Forelimb muscle (tissue), 1 donor: ENCODE data around the gene CLDN22. TPM values are rescaled to one million over a fixed set of nuclear protein-coding genes. Genes with fewer than 3 reads are reported as not detected.
"Not testable (repeated sequence)": the region's sequence is repeated elsewhere in the genome, so short reads cannot be mapped to it uniquely, and the experiment has no call there.

ENCODE experiments used
- DNase-seq: peaks from one replicate; pipeline ENCODE4 v3.0.0-alpha.2; 2013; ENCODE audit warnings: low read depth
- polyA plus RNA-seq: library from polyadenylated mRNA; unstranded; fragments of 120-200 nt; gene quantifications from one replicate; pipeline ENCODE4 v1.2.1, GENCODE V29; 2013; ENCODE audit not compliant: insufficient read length

CLDN22 gene
- polyA plus RNA-seq, 1 donor: not detected

DNA sequence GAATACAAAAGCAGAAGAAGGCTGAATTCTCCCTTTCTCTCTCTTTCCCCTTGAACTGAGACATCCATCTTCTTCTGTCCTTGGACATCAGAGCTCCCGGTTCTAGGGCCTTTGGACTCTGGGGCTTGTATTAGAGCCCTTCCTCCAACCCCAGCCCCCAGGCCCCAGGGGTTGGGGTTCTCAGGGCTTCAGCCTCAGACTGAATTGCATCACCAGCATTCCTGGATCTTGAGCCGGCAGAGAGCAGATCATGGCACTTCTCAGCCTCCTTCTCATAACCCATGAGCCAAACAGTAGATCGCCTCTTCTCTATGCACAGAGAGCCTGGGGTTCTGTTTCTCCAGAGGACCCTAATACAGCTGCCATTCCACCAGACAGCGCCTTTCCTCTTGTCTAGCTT lies 27.5 kb upstream of the CLDN22 start:
- no peak for DNase-seq

DNA sequence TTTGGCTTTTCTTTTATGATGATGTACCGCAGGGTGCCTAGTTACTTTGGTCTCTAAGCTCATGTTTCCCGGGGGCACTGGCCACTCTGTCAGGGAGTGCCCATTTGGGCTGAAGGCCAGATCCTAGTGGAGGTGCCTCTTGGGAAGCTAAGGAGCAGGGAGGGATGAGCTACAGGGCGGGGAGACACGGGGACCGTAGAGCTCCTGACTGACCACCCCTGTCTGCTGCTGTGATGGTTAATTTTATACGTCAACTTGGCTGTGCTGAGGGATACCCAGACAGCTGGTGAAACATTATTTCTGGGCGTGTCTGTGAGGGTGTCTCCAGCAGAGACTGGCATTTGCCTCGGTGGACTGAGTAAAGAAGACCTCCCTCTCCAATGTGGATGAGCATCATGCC lies 27.1 kb upstream of the CLDN22 start:
- DNase-seq: no peak

DNA sequence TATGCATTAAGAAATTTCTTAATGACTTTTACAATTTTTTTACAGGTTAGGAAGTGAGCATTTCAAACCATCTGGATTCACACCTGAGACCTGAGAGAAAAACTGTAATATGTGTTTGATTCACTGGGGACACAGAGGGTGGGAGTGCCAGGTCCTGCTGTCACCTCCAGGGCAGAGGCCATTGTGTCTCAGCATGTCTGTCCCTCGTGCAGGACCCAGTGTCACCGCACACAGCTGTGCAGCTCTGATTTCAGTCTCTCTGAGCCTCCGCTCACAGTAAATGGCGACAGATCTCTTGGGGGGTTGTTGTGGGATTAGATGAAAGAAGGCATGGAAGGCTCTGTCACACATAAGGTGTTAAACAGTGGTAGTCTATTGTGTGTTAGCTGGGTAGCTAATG lies 25.2 kb upstream of the CLDN22 start:
- DNase-seq: no peak

DNA sequence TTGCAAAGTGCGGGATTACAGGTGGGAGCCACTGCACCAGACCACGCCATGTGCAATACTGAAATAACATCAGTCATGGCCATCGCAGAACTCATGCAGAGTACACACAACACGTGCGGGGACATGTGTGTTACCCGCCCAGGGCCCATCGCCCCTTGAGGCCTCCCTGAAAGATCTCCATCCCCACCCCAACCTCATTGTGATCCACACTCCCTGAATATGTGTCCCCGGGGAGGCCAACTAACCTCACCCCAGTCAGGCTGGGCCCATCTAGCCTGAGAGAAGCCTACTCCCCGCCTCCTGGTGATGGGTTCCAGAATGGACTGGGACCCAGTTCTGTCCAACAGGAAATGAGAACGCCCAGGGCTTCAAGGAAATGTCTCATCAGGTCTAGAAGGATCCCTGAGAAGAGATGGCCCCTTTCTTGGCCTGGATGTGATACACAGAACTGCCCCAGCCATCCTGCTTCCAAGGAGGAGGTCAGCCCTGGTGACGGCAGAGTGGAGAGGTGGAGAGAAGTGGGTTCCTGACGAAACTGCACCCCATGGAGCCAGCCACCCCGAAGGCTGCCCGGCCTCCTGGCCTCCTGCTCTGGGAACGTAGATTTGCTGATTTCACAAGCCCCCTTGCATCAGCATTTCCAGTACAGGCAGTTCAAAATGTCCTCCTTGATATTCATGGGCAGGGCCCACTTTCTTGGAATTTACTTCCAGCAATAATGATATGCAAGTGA lies 24.6 kb upstream of the CLDN22 start:
- no peak for DNase-seq

DNA sequence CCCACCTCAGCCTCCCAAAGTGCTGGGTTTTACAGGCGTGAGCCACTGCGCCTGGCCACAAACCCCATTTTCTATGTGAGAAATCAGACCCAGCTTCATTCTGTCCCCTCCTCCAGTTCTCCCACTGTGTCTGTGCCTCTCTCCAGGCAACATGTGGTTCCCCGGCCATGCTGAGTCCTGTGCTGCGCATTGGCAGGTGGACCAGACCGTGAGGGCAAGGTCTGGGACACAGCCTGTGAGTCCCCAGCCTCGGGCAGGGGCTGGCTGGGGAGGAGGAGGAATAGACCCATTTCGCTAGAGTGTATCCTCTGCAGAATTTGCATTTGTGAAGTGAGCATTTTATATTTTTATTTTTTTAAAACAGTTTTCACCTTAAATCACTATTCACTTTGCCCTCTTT lies 23.7 kb upstream of the CLDN22 start:
- DNase-seq: no peak

DNA sequence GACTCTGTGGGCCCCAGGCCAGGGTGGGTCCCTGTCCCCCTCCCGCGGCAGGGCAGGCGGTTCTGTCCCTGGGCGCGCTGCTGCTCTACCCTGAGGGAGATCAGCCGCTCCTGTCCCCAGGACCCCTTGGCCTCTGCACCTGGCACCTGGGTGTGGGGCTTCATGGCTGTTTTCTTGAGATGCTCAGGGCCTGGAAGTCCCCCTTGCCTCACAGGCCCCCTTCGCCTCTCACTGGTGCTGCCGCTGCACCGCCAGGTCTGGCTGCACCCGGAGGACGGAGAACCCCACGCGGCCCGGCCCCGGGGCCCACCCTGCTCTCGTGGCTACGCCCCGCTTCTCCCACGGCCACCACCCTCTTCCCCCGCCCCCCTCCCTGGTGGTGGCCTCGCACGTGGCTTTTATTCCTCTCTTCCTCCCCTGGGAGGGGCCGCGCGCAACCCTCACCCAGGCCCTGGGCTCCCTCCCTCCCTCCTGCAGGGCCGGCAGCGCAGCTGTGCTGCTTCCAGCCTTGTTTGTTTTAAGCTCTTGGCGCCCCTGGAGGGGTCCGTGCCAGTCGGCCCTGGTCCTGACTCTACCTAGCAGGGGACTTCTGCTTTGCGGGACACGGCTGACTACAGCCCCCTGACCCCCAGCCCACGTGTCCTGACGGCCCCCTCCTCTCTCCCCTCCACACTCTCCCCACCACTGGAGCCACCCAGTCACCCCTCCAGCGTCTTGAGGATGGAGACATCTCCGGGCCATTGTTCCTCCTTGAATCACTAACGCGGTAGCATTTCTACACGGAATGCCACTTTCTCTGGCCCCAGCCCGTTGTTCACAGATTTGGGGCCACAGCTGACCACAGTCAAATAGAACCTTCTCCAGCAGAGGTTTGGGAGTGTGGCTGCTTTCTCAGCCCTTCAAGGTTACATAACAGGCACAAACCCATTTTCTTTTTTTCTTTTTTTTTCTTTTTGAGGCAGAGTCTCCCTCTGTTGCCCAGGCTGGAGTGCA lies 22.8 kb upstream of the CLDN22 start:
- no peak for DNase-seq

DNA sequence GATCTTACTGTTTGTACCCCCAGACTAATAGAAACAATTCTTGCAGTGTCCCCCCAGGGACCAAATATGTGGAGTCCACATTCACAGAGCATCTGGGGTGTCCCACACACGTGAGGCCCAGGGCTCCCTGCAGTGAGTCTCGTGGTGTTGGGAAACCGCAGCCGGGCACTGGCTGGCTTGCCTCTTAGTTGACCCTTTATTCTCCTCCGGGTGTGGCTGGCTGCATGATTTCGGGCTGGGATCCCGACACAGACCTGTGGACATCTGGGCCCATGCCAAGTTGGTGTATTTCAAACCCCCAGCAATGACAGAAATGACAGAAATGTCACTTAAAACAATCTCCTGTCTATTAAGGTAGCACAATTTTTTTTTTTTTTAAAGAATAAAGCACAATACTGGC lies 17.8 kb upstream of the CLDN22 start:
- no peak for DNase-seq

DNA sequence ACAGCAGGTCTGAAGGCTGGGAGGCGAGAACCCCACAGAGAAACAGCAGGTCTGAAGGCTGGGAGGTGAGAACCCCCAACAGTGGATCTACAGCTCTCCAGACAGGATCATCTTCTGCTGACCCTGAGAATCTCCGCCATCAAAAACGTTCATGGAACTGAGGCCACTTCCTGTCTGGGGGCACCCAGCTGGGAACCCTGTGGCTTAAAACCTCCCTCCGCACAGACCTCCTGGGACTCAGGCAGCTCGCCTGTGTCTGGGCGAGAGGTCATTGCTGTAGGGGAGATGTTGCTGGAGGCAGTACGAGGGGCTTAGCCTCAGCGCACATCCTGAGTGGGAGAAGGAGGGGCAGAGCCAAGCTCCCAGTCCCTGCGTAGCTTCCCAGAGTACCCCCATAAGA lies 17.3 kb upstream of the CLDN22 start:
- no peak for DNase-seq

DNA sequence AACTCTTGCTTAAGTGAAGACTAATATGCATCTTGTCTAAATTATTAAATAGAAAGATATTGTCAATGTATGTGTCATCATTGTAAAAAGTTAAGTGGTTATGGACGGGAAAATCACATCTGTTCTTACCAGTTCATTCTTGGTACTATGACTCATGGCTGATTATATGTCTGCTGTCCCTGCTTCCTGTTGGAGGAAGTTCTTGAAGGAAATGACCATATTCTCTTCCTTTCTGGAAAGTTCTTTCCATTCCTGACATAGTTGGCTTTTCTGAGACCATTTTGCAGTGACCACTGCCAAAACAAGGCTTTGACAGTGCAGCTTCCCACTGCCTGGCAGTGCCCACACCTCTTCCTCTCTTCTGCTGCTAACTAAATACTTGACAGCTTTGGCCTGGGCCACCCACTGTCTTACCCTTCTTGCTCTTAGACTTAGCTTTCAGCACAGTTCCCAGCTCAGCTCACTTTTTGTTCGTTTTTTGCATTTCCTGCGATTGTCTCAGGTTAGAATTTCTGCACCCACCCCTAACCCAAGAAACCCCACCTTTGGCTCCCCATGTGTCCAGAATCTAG lies 15.4 kb upstream of the CLDN22 start:
- no peak for DNase-seq

DNA sequence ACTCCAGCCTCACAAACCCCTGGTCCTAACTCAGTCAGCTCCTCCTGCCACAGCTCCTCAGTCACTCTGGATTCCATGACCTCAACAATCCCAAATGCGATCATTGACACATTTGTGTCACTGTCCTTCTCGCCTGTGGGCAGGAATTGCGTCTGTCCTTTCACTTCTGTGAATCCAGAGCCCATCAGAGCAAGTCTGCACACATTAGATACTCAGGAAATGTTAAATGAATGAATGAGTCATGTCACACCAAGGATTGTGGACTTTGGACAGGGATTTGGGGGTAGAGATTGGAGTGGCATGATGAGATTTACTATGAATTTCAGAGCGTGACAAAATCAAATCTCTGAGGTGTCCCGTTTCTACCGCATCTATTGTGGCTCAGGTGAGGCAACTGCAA lies 13.9 kb upstream of the CLDN22 start:
- DNase-seq: no peak

DNA sequence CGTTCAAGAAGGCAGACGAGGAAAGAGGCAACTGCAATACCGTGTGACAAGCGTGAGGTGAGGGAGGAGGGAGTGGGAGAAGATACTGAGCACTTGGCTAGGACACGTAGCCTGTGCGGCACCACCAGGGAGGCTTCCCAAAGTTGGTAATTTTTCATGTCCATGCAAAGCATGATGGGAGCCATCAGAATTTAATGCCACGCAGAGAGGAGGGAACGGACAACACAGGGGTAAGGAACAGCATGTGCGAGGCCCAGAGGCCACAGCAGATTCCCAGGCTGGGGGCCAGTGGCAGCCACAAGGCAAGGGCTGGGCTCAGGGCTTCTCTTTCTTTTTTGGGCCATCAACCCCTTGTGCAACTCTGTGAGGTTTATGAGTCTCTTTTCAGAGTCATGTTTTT lies 13.1 kb upstream of the CLDN22 start:
- no peak for DNase-seq

DNA sequence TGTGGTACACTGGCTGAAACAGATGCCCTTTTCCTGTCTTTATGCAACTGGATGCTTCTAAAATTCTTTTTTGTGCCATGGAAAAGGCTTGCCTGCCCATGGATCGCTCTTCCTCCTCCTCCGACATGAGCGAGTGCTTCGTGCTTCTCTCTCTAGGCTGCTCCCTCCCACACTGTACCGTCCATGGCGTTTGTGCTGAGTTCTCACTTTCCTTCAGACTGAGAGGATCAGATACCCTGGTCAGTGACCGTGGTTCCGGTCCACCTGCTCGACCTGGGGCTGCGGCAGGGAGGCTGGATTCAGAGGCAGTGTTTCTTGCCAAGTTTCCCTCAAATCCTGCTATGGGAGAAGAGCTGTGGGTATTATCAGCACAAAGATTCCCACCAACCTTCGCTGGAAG lies 12.4 kb upstream of the CLDN22 start:
- no peak for DNase-seq

DNA sequence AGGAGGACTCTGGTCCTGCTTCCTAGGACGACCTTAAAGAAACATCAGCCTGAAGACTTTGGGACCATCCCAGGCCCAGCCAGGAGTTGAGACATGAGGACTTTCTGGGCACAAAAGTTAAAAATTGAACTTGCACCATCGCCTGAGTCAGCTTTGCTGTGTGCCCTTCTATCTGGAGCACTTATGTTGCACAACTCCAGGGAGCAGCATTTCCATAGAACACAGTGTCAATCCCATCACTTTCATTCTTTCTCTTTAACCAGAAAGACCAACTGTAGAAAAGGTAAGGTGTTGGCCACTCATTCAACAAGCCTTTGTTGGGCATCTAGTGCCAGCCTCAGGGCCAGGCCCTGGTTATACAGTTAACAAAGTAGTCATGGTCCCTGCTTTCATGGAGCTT lies 10.8 kb upstream of the CLDN22 start:
- no peak for DNase-seq

DNA sequence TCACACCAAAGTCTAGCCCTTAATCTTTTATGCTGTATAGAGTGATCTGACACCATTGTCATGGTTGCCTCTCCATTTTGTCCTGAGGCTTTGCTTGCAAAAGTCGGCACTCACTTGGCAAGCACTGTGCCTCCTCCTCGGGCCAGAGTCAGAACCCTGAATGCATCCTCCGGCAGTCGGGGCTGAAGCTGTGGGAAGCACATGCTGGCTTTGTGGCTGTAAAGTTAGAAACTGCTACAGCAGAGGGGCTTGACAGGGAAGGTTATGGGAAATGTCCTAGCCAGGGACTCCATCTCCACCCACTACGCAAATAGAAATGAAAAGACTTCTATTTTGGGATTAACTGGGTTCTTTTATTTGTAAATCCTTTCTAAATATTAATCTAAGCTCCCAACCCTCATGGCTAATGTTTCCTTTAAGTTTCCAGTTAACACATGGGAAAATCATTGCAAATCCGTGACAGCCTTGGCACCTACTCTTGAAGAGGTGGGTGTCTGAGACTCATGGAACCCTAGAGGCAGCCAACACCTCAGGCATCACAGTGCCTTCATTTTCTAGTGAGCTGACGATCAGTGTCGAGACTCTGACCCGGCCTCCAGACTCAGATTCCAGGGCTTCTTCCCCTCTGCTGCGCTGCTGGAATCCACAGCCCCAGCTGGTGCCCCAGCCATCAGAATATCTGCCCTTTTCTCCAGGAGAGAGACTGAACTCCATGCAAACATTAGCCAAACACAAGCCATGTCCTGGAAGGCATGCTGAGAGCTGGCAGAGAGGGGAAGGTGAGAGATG lies 10.1 kb upstream of the CLDN22 start:
- DNase-seq: no peak

DNA sequence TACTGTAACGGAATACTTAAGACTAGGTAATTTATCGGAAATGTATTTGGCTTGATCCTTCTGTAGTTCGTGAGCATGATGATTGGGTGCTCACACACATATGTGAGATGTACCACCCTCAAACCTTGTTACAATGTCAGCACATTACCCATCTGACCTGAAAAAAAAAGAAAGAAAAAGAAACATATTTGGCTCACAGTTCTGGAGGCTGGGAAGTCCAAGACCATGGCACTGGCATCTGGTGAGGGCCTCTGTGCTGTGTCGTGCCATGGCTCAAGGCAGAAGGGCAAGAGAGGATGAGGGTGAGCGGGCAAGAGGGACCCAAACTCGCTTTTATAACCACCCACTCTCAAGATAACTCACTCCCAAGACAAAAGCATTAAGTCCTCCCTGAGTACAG lies 9.2 kb upstream of the CLDN22 start:
- DNase-seq: no peak

DNA sequence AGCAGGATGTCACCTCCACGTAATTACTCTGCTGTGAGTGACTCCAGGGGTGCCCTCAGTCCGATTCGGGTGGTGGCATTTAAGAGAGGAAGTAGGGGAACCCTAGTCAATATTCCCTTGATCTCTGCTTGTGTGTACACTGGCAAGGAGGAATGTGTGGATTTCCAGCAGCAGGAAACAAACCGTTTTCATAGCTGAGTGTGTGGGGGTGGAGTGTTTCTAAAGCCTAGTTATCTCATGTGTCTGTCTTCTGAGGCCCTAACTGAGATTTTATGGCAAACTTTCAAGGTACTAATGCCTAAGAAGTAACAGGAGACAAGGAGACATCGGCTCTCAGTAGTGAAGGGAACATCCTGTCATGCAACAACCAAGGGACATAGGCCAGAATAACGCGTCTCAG lies 8.8 kb upstream of the CLDN22 start:
- no peak for DNase-seq

DNA sequence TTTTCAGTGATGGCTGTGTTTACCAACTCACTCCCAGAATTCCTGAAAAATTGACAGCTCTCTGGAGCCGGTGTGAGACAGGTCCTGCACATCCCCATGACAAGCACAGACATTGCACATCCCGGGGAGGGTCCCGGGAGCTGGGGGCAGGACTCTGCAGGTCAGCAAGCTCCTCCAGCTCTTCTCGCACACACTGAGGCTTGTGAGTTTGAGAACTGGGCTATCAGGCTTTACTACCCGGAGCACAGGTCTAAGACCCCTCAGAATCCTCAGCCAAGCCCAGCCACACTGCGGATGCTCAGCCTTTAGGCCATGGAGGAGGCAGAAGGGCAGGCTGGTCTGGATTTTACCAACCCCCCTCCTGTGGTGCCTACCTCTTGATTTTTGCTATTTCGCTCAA lies 7.8 kb upstream of the CLDN22 start:
- no peak for DNase-seq

DNA sequence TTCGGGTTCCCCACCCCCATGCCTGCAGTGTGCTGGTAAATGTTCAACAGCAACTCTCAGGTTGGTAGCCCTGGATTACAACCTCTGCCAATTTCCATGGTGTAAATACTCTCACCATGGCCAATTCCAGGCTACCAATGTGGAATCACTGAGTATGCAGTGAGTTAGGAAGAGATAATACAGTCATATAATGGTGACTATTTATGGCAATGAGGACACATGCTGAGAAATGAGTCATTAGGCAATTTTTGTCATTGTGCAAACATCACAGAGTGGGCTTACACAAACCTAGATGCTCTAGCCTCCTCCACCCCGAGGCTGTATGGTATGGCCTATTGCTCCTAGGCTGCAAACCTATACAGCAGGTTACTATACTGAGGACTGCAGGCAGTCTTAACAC lies 6.8 kb upstream of the CLDN22 start:
- no peak for DNase-seq

DNA sequence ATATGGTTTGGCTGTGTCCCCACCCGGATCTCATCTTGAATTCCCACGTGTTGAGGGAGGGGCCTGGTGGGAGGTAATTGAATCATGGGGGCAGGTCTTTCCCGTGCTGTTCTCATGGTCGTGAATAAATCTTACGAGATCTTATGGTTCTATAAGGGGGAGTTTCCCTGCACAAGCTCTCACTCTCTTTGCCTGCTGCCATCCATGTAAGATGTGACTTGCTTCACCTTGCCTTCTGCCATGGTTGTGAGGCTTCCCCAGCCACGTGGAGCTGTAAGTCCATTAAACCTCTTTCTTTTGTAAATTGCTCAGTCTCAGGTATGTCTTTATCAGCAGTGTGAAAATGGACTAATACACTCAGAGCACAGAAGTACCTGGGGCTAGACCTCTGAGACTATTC lies 6.3 kb upstream of the CLDN22 start:
- not testable (repeated sequence) for DNase-seq

DNA sequence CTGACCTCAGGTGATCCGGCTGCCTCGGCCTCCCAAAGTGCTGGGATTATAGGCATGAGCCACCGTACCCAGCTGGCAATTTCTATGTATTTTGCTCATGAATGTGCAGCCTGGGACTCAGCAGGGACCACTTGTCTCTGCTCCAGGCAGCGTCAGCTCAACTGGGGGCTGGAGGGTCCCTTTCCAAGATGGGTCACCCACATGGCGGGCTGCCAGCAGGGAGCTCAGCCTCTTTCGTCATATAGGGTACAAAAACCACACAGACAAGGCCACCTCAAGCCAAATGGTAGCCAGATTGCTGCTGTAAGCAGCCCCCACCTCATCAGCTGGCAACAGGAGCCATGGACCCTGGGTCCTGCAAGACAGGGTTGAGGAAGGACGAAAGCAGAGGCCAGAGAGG lies 4.5 kb upstream of the CLDN22 start:
- no peak for DNase-seq

DNA sequence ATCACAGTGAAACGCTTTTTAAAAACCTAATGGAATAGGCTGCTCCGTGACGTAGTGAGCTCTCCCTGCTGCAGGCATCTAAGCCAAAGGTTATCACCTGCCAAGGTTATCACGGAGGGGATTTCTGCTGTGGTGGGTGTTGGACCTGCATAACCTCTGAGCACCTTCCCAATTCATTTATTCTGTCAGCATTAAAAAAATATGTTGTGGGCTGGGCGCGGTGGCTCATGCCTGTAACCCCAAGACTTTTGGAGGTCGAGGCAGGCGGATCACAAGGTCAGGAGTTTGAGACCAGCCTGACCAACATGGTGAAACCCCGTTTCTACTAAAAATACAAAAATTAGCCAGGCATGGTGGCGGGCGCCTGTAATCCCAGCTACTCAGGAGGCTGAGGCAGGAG lies 4.0 kb upstream of the CLDN22 start:
- not testable (repeated sequence) for DNase-seq

DNA sequence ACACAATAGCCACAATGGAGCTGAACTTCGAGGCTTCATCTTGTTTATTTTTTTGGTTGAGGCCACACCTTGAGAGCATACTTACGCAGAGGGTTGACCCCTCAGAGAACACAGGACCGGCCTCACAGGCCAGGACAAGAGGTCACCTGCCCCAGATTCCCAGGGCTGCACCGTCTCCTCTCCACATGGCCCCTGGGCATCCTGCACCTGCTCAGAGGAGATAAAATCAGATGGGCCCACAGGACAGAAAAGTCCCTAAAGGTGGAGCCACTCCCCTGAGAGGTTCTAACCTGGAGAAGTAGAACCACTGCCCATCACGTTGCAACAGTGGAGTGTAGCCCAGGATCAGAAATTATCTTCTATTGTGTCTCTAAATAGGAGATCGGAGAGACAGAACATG lies 3.2 kb upstream of the CLDN22 start:
- DNase-seq: no peak
